Measurements from ENCODE around the gene IGF1. TPM values are rescaled to one million over a fixed set of nuclear protein-coding genes. Genes with fewer than 3 reads are reported as not detected.

IGF1 gene
- total RNA-seq, 1 experiment from 2014 or later, result not detected

GRCh38 chr12:102438827-102439210 is 41.5 kb downstream of the IGF1 start:
- H3K9me3 Mint-ChIP-seq, result peaks cover 1% of the 10 kb centered on the region; the same call in 1 of the 2 replicates

GRCh38 chr12:102438047-102438826 is 42.1 kb downstream of the IGF1 start:
- no peak overlapping the region for H3K27ac Mint-ChIP-seq
- H3K4me1 Mint-ChIP-seq, result no peaks in the 10 kb centered on the region
- no peak for TF ChIP-seq ATF6 (CRISPR knock-in tag; IDR thresholded peaks at IDR 0.05)
- TF ChIP-seq JAZF1 (CRISPR knock-in tag; IDR thresholded peaks at IDR 0.05), result no peak
- no peak for TF ChIP-seq TP53 (CRISPR knock-in tag; IDR thresholded peaks at IDR 0.05)
- no peak for TF ChIP-seq FOXK1 (CRISPR knock-in tag; IDR thresholded peaks at IDR 0.05)
- no peak for TF ChIP-seq ZNF425 (CRISPR knock-in tag; conservative IDR thresholded peaks at IDR 0.05)
- no peak for TF ChIP-seq ATF3 (CRISPR knock-in tag; conservative IDR thresholded peaks at IDR 0.05)
- no peak for TF ChIP-seq CREM (CRISPR knock-in tag; IDR thresholded peaks at IDR 0.05)
- TF ChIP-seq ZNF423 (CRISPR knock-in tag; IDR thresholded peaks at IDR 0.05), result no peak
- H3K27me3 Mint-ChIP-seq (ENCODE audit: low read depth), result no peaks in the 10 kb centered on the region; the same call in 1 of the 2 replicates
- H3K9me3 Mint-ChIP-seq, result peaks cover 3% of the 10 kb centered on the region; the same call in 1 of the 2 replicates
- DNase-seq (ENCODE audit: low spot score), result no peak
- no peaks in the 10 kb centered on the region for H3K36me3 Mint-ChIP-seq
- no peak overlapping the region for H3K4me3 Mint-ChIP-seq
- ChIA-PET POLR2A (no interaction called here), CTCF (no interaction called here)
- ATAC-seq, result no peak

More at GRCh38 chr12:102438827-102439210, 41.5 kb downstream of the IGF1 start:
- H3K36me3 Mint-ChIP-seq, result no peaks in the 10 kb centered on the region
- no peak overlapping the region for H3K4me3 Mint-ChIP-seq
- H3K4me1 Mint-ChIP-seq, result no peaks in the 10 kb centered on the region
- no peaks in the 10 kb centered on the region; the same call in 1 of the 2 replicates for H3K27me3 Mint-ChIP-seq (ENCODE audit: low read depth)
- TF ChIP-seq ZNF138 (CRISPR knock-in tag; conservative IDR thresholded peaks at IDR 0.05) (no peak), ZBTB21 (CRISPR knock-in tag; IDR thresholded peaks at IDR 0.05; ENCODE audit: borderline replicate concordance) (no peak), NFATC4 (CRISPR knock-in tag; IDR thresholded peaks at IDR 0.05) (no peak), SMAD3 (CRISPR knock-in tag; IDR thresholded peaks at IDR 0.05; ENCODE audit: borderline replicate concordance) (no peak), FOXJ3 (CRISPR knock-in tag; IDR thresholded peaks at IDR 0.05; ENCODE audit: borderline replicate concordance) (no peak), TEAD4 (CRISPR knock-in tag; IDR thresholded peaks at IDR 0.05) (no peak), ZNF512 (CRISPR knock-in tag; IDR thresholded peaks at IDR 0.05; ENCODE audit: borderline replicate concordance) (no peak), PREB (CRISPR knock-in tag; IDR thresholded peaks at IDR 0.05; ENCODE audit: borderline replicate concordance) (no peak), PRRX2 (CRISPR knock-in tag; IDR thresholded peaks at IDR 0.05) (no peak), ZNF281 (CRISPR knock-in tag; IDR thresholded peaks at IDR 0.05) (no peak)
- ChIA-PET CTCF (no interaction called here), POLR2A (no interaction called here)
- H3K27ac Mint-ChIP-seq, result no peak overlapping the region
- ATAC-seq (no peak), DNase-seq (ENCODE audit: low spot score) (no peak)

All from WTC11 (cell line).